Measurements from ENCODE around the gene OR2V1.

DNA sequence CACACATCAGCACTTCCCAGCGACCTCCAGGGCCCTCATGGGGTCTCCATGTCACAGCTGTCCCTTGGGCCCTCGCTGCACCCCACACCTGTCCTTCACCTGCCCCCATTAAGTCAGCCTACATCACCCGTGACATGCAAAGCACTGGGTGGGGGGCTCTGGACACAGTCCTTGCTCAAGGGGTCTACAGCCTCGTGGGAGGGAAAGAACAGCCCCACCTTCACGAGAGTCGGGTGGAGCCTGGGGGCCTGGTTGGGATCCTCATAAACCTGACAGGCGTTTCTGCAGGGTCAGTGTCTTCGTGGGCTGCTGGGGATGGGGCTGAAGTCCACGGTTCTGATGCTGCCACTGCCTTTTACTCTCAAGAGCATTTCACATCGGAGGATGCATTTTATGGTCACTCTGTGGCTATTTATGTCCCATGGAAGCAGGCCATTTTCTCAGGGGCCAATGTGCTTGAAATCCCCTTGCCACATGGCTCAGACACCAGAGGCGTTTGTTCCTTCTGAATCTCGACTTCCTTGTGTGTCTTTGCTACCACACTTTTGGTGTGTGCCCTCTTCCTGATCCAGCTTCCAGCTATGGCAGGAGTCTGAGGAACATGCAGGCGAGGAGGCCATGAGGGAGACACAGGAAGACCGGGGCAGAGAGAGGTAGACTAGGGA, at the start of gene OR2V1:
- TF ChIP-seq POLR2A (IDR thresholded peaks at IDR 0.05), result no peak
- TF ChIP-seq, protein P1, sequence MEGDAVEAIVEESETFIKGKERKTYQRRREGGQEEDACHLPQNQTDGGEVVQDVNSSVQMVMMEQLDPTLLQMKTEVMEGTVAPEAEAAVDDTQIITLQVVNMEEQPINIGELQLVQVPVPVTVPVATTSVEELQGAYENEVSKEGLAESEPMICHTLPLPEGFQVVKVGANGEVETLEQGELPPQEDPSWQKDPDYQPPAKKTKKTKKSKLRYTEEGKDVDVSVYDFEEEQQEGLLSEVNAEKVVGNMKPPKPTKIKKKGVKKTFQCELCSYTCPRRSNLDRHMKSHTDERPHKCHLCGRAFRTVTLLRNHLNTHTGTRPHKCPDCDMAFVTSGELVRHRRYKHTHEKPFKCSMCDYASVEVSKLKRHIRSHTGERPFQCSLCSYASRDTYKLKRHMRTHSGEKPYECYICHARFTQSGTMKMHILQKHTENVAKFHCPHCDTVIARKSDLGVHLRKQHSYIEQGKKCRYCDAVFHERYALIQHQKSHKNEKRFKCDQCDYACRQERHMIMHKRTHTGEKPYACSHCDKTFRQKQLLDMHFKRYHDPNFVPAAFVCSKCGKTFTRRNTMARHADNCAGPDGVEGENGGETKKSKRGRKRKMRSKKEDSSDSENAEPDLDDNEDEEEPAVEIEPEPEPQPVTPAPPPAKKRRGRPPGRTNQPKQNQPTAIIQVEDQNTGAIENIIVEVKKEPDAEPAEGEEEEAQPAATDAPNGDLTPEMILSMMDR (IDR thresholded peaks at IDR 0.05), result no peak
